ENCODE measurements around the gene RPP14.
"Not testable (repeated sequence)": the region's sequence is repeated elsewhere in the genome, so short reads cannot be mapped to it uniquely, and the experiment has no call there.

Gene RPP14

GRCh38 chr3:58260733-58261132, 45.3 kb upstream of the RPP14 start (continued):
- no peak for TF ChIP-seq POU6F1 (CRISPR knock-in tag; IDR thresholded peaks at IDR 0.05; ENCODE audit: borderline replicate concordance, low read depth)
- no peak for TF ChIP-seq TOX (CRISPR knock-in tag; IDR thresholded peaks at IDR 0.05; ENCODE audit: borderline replicate concordance)

DNA sequence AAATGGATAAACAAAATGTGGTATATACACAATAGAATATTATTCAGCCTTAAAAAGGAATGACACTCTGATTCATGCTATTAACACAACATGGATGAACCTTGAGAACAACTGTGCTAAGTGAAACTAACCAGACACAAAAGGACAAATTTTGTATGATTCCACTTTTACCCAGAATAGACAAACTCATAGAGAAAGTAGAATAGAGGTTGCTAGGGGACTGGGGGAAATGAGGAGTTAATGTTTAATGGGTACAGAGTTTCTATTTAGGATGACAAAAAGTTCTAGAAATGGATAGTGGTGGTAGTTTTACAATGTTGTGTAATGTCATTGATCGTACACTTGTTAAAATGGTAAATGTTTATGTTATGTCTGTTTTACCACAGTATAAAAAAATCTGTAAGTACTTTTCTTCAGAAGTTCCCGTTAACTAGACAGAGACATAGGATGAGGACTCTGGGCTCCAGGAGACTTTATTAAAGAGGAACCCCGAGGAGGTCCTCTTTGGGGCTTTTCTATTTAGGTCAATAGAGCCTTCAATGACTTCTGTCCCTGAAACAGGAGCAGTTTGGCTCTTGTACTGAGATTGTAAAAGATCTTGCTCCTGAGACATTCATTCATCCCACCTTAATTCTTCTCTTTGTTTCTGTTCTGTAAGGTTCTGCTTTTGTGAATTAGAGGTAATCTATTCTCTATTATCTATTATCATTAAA, 43.9 kb upstream of the RPP14 start:
- no peak for TF ChIP-seq GLIS3 (CRISPR knock-in tag; IDR thresholded peaks at IDR 0.05)
- TF ChIP-seq POU6F1 (CRISPR knock-in tag; IDR thresholded peaks at IDR 0.05; ENCODE audit: borderline replicate concordance, low read depth), result no peak
- no peak for TF ChIP-seq ZFP3 (CRISPR knock-in tag; IDR thresholded peaks at IDR 0.05)
- TF ChIP-seq RARB (CRISPR knock-in tag; IDR thresholded peaks at IDR 0.05), result no peak
- TF ChIP-seq PPARA (CRISPR knock-in tag; IDR thresholded peaks at IDR 0.05; ENCODE audit: borderline replicate concordance), result no peak
- TF ChIP-seq CREB5 (CRISPR knock-in tag; IDR thresholded peaks at IDR 0.05; ENCODE audit: low read depth), result no peak
- no peak for TF ChIP-seq ZFP30 (CRISPR knock-in tag; IDR thresholded peaks at IDR 0.05)
- TF ChIP-seq, protein P1, sequence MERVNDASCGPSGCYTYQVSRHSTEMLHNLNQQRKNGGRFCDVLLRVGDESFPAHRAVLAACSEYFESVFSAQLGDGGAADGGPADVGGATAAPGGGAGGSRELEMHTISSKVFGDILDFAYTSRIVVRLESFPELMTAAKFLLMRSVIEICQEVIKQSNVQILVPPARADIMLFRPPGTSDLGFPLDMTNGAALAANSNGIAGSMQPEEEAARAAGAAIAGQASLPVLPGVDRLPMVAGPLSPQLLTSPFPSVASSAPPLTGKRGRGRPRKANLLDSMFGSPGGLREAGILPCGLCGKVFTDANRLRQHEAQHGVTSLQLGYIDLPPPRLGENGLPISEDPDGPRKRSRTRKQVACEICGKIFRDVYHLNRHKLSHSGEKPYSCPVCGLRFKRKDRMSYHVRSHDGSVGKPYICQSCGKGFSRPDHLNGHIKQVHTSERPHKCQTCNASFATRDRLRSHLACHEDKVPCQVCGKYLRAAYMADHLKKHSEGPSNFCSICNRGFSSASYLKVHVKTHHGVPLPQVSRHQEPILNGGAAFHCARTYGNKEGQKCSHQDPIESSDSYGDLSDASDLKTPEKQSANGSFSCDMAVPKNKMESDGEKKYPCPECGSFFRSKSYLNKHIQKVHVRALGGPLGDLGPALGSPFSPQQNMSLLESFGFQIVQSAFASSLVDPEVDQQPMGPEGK (CRISPR knock-in tag; IDR thresholded peaks at IDR 0.05; ENCODE audit: borderline replicate concordance), result no peak
- TF ChIP-seq, protein P2, sequence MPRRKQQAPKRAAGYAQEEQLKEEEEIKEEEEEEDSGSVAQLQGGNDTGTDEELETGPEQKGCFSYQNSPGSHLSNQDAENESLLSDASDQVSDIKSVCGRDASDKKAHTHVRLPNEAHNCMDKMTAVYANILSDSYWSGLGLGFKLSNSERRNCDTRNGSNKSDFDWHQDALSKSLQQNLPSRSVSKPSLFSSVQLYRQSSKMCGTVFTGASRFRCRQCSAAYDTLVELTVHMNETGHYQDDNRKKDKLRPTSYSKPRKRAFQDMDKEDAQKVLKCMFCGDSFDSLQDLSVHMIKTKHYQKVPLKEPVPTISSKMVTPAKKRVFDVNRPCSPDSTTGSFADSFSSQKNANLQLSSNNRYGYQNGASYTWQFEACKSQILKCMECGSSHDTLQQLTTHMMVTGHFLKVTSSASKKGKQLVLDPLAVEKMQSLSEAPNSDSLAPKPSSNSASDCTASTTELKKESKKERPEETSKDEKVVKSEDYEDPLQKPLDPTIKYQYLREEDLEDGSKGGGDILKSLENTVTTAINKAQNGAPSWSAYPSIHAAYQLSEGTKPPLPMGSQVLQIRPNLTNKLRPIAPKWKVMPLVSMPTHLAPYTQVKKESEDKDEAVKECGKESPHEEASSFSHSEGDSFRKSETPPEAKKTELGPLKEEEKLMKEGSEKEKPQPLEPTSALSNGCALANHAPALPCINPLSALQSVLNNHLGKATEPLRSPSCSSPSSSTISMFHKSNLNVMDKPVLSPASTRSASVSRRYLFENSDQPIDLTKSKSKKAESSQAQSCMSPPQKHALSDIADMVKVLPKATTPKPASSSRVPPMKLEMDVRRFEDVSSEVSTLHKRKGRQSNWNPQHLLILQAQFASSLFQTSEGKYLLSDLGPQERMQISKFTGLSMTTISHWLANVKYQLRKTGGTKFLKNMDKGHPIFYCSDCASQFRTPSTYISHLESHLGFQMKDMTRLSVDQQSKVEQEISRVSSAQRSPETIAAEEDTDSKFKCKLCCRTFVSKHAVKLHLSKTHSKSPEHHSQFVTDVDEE (CRISPR knock-in tag; IDR thresholded peaks at IDR 0.05), result no peak
- no peak for TF ChIP-seq ZNF565 (CRISPR knock-in tag; conservative IDR thresholded peaks at IDR 0.05; ENCODE audit: low read depth)
- ATAC-seq, result no peak

GRCh38 chr3:58266577-58266976, 39.5 kb upstream of the RPP14 start:
- peak; percentile 31; the same call in 1 of the 3 replicates for ATAC-seq
- TF ChIP-seq ESRRG (CRISPR knock-in tag; IDR thresholded peaks at IDR 0.05) (no peak), OSR1 (CRISPR knock-in tag; IDR thresholded peaks at IDR 0.05) (no peak), SNAI2 (CRISPR knock-in tag; IDR thresholded peaks at IDR 0.05) (no peak), CSDC2 (CRISPR knock-in tag; IDR thresholded peaks at IDR 0.05) (no peak), PPARA (CRISPR knock-in tag; IDR thresholded peaks at IDR 0.05; ENCODE audit: borderline replicate concordance) (no peak), ZC3H10 (CRISPR knock-in tag; IDR thresholded peaks at IDR 0.05) (no peak), ZFP3 (CRISPR knock-in tag; IDR thresholded peaks at IDR 0.05) (no peak), POU6F1 (CRISPR knock-in tag; IDR thresholded peaks at IDR 0.05; ENCODE audit: borderline replicate concordance, low read depth) (no peak), RARB (CRISPR knock-in tag; IDR thresholded peaks at IDR 0.05) (no peak), BACH2 (CRISPR knock-in tag; IDR thresholded peaks at IDR 0.05; ENCODE audit: borderline replicate concordance) (no peak), GLIS3 (CRISPR knock-in tag; IDR thresholded peaks at IDR 0.05) (no peak)

DNA sequence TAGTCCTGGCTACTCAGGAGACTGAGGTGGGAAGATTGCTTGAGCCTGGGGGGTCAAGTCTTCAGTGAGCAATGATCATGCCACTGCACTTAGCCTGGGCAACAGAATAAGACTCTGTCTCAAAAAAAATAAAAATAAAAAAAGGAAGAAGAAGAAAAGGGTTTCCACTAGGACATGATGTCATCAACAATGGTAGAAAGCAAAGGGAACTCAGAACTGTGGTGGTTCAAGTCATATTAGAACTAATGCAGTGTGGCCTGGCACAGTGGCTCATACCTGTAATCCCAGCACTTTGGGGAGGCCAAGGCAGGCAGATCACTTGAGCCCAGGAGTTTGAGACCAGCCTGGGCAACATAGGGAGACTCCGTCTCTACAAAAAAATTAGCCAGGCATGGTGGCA, 38.5 kb upstream of the RPP14 start:
- not testable (repeated sequence) for ATAC-seq

Data from SK-N-SH treated with all-trans-retinoic acid at 6 μM for 48 hours (cell line).